Activated CD4-positive, alpha-beta T cell treated with anti-CD3 and anti-CD28 coated beads for 36 hours (primary cell): ENCODE results near the gene WIPI1. TPM values are rescaled to one million over a fixed set of nuclear protein-coding genes. Genes with fewer than 3 reads are reported as not detected.
"Not testable (repeated sequence)": the region's sequence is repeated elsewhere in the genome, so short reads cannot be mapped to it uniquely, and the experiment has no call there.

Source experiments
- ATAC-seq: fragments of 200-7000 bp; cut with Tn5 transposase; one replicate; pipeline ENCODE4 v1.10.0; 2021; ENCODE audit warnings: mild to moderate bottlenecking, moderate library complexity
- CTCF ChIA-PET: fragments of 350-600 bp; sonication (Branson Sonifier 250); formaldehyde crosslinking; loops from one replicate; lab custom pipeline; 2021; ENCODE audit warnings: antibody characterized with exemption; lab: Charles Lee
- POLR2A ChIA-PET: fragments of 350-600 bp; sonication (Branson Sonifier 250); formaldehyde crosslinking; loops from one replicate; lab custom pipeline; 2021; ENCODE audit warnings: antibody characterized with exemption, inconsistent platforms; lab: Charles Lee
- DNase-seq: peaks from one replicate; pipeline ENCODE4 v3.0.0-alpha.2; 2020
- H3K27ac Mint-ChIP-seq: one replicate; pipeline ENCODE4 v1.8.0; 2021; ENCODE audit warnings: mixed read lengths
- H3K27me3 Mint-ChIP-seq: one replicate; pipeline ENCODE4 v1.8.0; 2021; ENCODE audit warnings: mixed read lengths
- H3K36me3 Mint-ChIP-seq: one replicate; pipeline ENCODE4 v1.8.0; 2021; ENCODE audit warnings: low read depth, mixed read lengths
- H3K4me1 Mint-ChIP-seq: one replicate; pipeline ENCODE4 v1.8.0; 2021; ENCODE audit warnings: mixed read lengths
- H3K4me3 Mint-ChIP-seq: one replicate; pipeline ENCODE4 v1.8.0; 2021; ENCODE audit warnings: mild to moderate bottlenecking, moderate library complexity, mixed read lengths
- H3K9me3 Mint-ChIP-seq: one replicate; pipeline ENCODE4 v1.8.0; 2021; ENCODE audit warnings: low read depth, mixed read lengths
- intact Hi-C, 2 experiments: fragments of 100-400 bp; cut with DNase I in 1 of 2; cut with micrococcal nuclease in 1 of 2; formaldehyde crosslinking; loops; one replicate each; pipeline versions ENCODE4 v1.14.2 to v1.15.1; 2022 to 2024; cut with DNase I, micrococcal nuclease
- microRNA-seq: library from miRNA; unstranded; fragments of <30 nt; microRNA quantifications from one replicate; pipeline ENCODE4 v1.2.0, GENCODE V29; 2021; ENCODE audit warnings: borderline replicate concordance
- total RNA-seq, 2 experiments: library from RNA; stranded (reverse); gene quantifications; one replicate each; pipeline ENCODE4 v1.2.3, GENCODE V29; 2021

WIPI1 gene
- total RNA-seq, 2 experiments from 2014 or later, result 14.0 to 17.6 TPM

- CTCF ChIA-PET, result no interaction called here
- Mint-ChIP-seq H3K27me3 (no peaks in the 10 kb centered on the region), H3K4me3 (no peak overlapping the region), H3K36me3 (no peaks in the 10 kb centered on the region), H3K4me1 (peaks cover 6% of the 10 kb centered on the region), H3K9me3 (no peaks in the 10 kb centered on the region), H3K27ac (no peak overlapping the region)
- no peak for ATAC-seq
- intact Hi-C loops, result no loop called here
- DNase-seq, result no peak
- POLR2A ChIA-PET, result no interaction called here
These were observed 78.8 kb downstream of the WIPI1 start for GRCh38 chr17:68378268-68379176.

GRCh38 chr17:68377771-68378267, 79.5 kb downstream of the WIPI1 start:
- Mint-ChIP-seq H3K27ac (no peak overlapping the region), H3K36me3 (no peaks in the 10 kb centered on the region), H3K4me3 (no peak overlapping the region), H3K4me1 (peaks cover 2% of the 10 kb centered on the region), H3K27me3 (no peaks in the 10 kb centered on the region), H3K9me3 (no peaks in the 10 kb centered on the region)
- DNase-seq (no peak), ATAC-seq (no peak)
- intact Hi-C loops, result no loop called here
- POLR2A ChIA-PET, result no interaction called here
- CTCF ChIA-PET, result no interaction called here

- H3K4me1 Mint-ChIP-seq, DNase-seq, H3K36me3 Mint-ChIP-seq, POLR2A ChIA-PET, intact Hi-C loops, H3K9me3 Mint-ChIP-seq, H3K27ac Mint-ChIP-seq, ATAC-seq, H3K27me3 Mint-ChIP-seq, CTCF ChIA-PET, H3K4me3 Mint-ChIP-seq: not testable (repeated sequence)
These were observed 81.1 kb downstream of the WIPI1 start for GRCh38 chr17:68376178-68376577.

- intact Hi-C loops, result no loop called here
- peaks cover 2% of the 10 kb centered on the region for H3K36me3 Mint-ChIP-seq
- no peaks in the 10 kb centered on the region for H3K4me1 Mint-ChIP-seq
- DNase-seq (no peak), ATAC-seq (no peak)
- ChIA-PET POLR2A (no interaction called here), CTCF (no interaction called here)
- H3K4me3 Mint-ChIP-seq, result no peak overlapping the region
- no peak overlapping the region for H3K27ac Mint-ChIP-seq
- H3K27me3 Mint-ChIP-seq, result no peaks in the 10 kb centered on the region
- no peaks in the 10 kb centered on the region for H3K9me3 Mint-ChIP-seq
These were observed 81.7 kb downstream of the WIPI1 start for GRCh38 chr17:68375566-68375965.

Small RNAs within 50 kb of the gene (microRNA-seq; reads per million reads assigned to microRNA genes)
- not detected for gene MIR635

Other genes starting within 250 kb of the WIPI1 start
- 100 to 1,000 TPM; 119 to 150 TPM for gene AMZ2, start 209.5 kb downstream of the WIPI1 start, total RNA-seq
- gene SLC16A6, start 166.4 kb downstream of the WIPI1 start, total RNA-seq, result 1 to 10 TPM; 2.9 to 3.2 TPM
- 10 to 100 TPM in 1 of 2 experiments, 1 to 10 TPM in 1; 7.8 to 10.9 TPM for gene ARSG, start 166.0 kb downstream of the WIPI1 start, total RNA-seq
- 100 to 1,000 TPM; 165 to 167 TPM for gene PRKAR1A, start 54.9 kb upstream of the WIPI1 start, total RNA-seq
- gene FAM20A, start 143.9 kb upstream of the WIPI1 start, total RNA-seq, result not detected